ENCODE measurements around the gene DHX35.

- TF ChIP-seq EZH2phosphoT487 (IDR thresholded peaks at IDR 0.05; ENCODE audit: borderline replicate concordance, low read depth, low read length) (no peak), CTCF (conservative IDR thresholded peaks at IDR 0.05; ENCODE audit: low read length) (no peak)
These were observed 51.5 kb downstream of the DHX35 start for GRCh38 chr20:39013662-39014109.
